Measurements from ENCODE around the gene GRM2.
"Not testable (repeated sequence)": the region's sequence is repeated elsewhere in the genome, so short reads cannot be mapped to it uniquely, and the experiment has no call there.

GRM2 gene

DNA sequence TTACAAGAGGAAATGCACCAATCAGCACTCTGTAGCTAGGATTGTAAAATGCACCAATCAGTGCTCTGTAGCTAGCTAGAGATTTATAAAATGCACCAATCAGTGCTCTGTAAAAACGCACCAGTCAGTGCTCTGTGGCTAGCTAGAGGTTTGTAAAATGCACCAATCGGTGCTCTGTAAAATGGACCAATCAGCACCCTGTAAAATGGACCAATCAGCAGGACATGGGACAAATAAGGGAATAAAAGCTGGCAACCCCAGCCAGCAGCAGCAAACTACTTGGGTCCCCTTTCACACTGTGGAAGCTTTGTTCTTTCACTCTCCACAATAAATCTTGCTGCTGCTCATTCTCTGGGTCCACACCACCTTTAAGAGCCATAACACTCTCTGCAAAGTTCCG is 35.5 kb downstream of the GRM2 start:
- not testable (repeated sequence) for H3K4me1 ChIP-seq (ENCODE audit: control insufficient read depth in 1 of 2, insufficient read depth in 2 of 2, low read length in 2 of 2); H3K27me3 ChIP-seq (ENCODE audit: control insufficient read depth in 1 of 2, insufficient read depth in 2 of 2, low read length in 2 of 2); H3K4me3 ChIP-seq (ENCODE audit: low read depth in 1 of 2, low read length in 2 of 2); H3K9ac ChIP-seq (ENCODE audit: low read depth in 1 of 2, low read length in 2 of 2); H3K27ac ChIP-seq (ENCODE audit: low read depth, low read length); H3K36me3 ChIP-seq (ENCODE audit: control insufficient read depth in 1 of 2, insufficient read depth in 2 of 2, low read length in 2 of 2); H3K9me3 ChIP-seq (ENCODE audit: control insufficient read depth in 1 of 2, low read length in 2 of 2)

- H3K4me3 ChIP-seq (ENCODE audit: low read depth in 1 of 2, low read length in 2 of 2); H3K9me3 ChIP-seq (ENCODE audit: control insufficient read depth in 1 of 2, low read length in 2 of 2); H3K27me3 ChIP-seq (ENCODE audit: control insufficient read depth in 1 of 2, insufficient read depth in 2 of 2, low read length in 2 of 2); H3K4me1 ChIP-seq (ENCODE audit: control insufficient read depth in 1 of 2, insufficient read depth in 2 of 2, low read length in 2 of 2); H3K36me3 ChIP-seq (ENCODE audit: control insufficient read depth in 1 of 2, insufficient read depth in 2 of 2, low read length in 2 of 2); H3K9ac ChIP-seq (ENCODE audit: low read depth in 1 of 2, low read length in 2 of 2); H3K27ac ChIP-seq (ENCODE audit: low read depth, low read length): not testable (repeated sequence)
These were observed 36.1 kb downstream of the GRM2 start for GRCh38 chr3:51742978-51743377.

- Histone ChIP-seq H3K4me3 (ENCODE audit: low read depth in 1 of 2, low read length in 2 of 2) (no peak overlapping the region), H3K27me3 (ENCODE audit: control insufficient read depth in 1 of 2, insufficient read depth in 2 of 2, low read length in 2 of 2) (no peaks in the 10 kb centered on the region), H3K4me1 (ENCODE audit: control insufficient read depth in 1 of 2, insufficient read depth in 2 of 2, low read length in 2 of 2) (no peaks in the 10 kb centered on the region), H3K9ac (ENCODE audit: low read depth in 1 of 2, low read length in 2 of 2) (no peak overlapping the region), H3K36me3 (ENCODE audit: control insufficient read depth in 1 of 2, insufficient read depth in 2 of 2, low read length in 2 of 2) (no peaks in the 10 kb centered on the region), H3K27ac (ENCODE audit: low read depth, low read length) (no peak overlapping the region), H3K9me3 (ENCODE audit: control insufficient read depth in 1 of 2, low read length in 2 of 2) (no peaks in the 10 kb centered on the region)
These were observed 41.0 kb downstream of the GRM2 start for GRCh38 chr3:51747840-51748239.

DNA sequence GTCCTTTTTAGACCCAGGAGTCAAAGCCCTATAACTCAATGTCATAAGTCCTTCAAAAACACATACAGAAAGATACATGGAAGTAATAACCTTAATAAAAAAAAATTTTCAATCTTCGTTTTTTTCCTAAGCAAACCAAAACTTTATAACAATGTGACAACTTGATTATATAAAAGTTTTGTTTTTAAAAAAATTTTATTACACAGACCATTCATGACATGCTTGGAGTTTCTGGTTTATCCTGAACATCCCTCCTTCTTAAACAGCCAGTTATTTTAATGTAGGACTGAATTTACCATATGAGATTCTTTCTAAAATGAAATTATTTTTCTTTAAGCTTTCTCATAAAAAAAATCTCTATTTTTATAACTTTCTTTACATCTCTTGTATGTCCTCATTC is 41.5 kb downstream of the GRM2 start:
- no peaks in the 10 kb centered on the region for H3K4me1 ChIP-seq (ENCODE audit: control insufficient read depth in 1 of 2, insufficient read depth in 2 of 2, low read length in 2 of 2)
- no peak overlapping the region for H3K4me3 ChIP-seq (ENCODE audit: low read depth in 1 of 2, low read length in 2 of 2)
- no peak overlapping the region for H3K27ac ChIP-seq (ENCODE audit: low read depth, low read length)
- no peaks in the 10 kb centered on the region for H3K36me3 ChIP-seq (ENCODE audit: control insufficient read depth in 1 of 2, insufficient read depth in 2 of 2, low read length in 2 of 2)
- no peaks in the 10 kb centered on the region for H3K27me3 ChIP-seq (ENCODE audit: control insufficient read depth in 1 of 2, insufficient read depth in 2 of 2, low read length in 2 of 2)
- no peaks in the 10 kb centered on the region for H3K9me3 ChIP-seq (ENCODE audit: control insufficient read depth in 1 of 2, low read length in 2 of 2)
- no peak overlapping the region for H3K9ac ChIP-seq (ENCODE audit: low read depth in 1 of 2, low read length in 2 of 2)

- Histone ChIP-seq H3K27ac (ENCODE audit: low read depth, low read length) (no peak overlapping the region), H3K36me3 (ENCODE audit: control insufficient read depth in 1 of 2, insufficient read depth in 2 of 2, low read length in 2 of 2) (no peaks in the 10 kb centered on the region), H3K9me3 (ENCODE audit: control insufficient read depth in 1 of 2, low read length in 2 of 2) (peaks cover 0 to 5% of the 10 kb centered on the region in 2 donors)
These were observed 44.0 kb downstream of the GRM2 start for GRCh38 chr3:51750878-51751277.

DNA sequence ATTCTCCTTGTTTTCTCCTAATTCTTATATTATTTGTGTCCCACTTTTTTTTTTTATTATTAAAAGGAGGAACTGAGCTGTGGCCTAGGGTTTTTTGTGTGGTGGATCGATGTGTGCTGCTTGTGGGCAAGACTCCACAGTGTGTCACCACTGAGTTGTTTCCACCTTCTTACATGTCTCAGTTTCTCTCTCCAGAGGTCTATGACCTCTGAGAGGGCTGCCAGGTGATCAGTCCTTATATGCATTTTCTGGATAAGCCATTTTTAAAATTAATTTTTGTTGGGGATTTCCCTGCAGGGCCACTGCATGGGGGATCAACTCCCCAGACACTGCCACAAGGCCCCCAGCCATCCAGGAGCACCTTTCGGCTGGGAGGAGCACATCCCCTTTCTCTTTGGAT is 44.4 kb downstream of the GRM2 start:
- Histone ChIP-seq H3K9ac (ENCODE audit: low read depth in 1 of 2, low read length in 2 of 2) (no peak overlapping the region), H3K4me3 (ENCODE audit: low read depth in 1 of 2, low read length in 2 of 2) (no peak overlapping the region), H3K4me1 (ENCODE audit: control insufficient read depth in 1 of 2, insufficient read depth in 2 of 2, low read length in 2 of 2) (no peaks in the 10 kb centered on the region), H3K36me3 (ENCODE audit: control insufficient read depth in 1 of 2, insufficient read depth in 2 of 2, low read length in 2 of 2) (no peaks in the 10 kb centered on the region), H3K27me3 (ENCODE audit: control insufficient read depth in 1 of 2, insufficient read depth in 2 of 2, low read length in 2 of 2) (no peaks in the 10 kb centered on the region), H3K9me3 (ENCODE audit: control insufficient read depth in 1 of 2, low read length in 2 of 2) (peaks cover 0 to 5% of the 10 kb centered on the region in 2 donors), H3K27ac (ENCODE audit: low read depth, low read length) (no peak overlapping the region)

More at GRCh38 chr3:51750878-51751277, 44.0 kb downstream of the GRM2 start:
- Histone ChIP-seq H3K9ac (ENCODE audit: low read depth in 1 of 2, low read length in 2 of 2) (no peak overlapping the region), H3K27me3 (ENCODE audit: control insufficient read depth in 1 of 2, insufficient read depth in 2 of 2, low read length in 2 of 2) (no peaks in the 10 kb centered on the region), H3K4me3 (ENCODE audit: low read depth in 1 of 2, low read length in 2 of 2) (no peak overlapping the region), H3K4me1 (ENCODE audit: control insufficient read depth in 1 of 2, insufficient read depth in 2 of 2, low read length in 2 of 2) (no peaks in the 10 kb centered on the region)

DNA sequence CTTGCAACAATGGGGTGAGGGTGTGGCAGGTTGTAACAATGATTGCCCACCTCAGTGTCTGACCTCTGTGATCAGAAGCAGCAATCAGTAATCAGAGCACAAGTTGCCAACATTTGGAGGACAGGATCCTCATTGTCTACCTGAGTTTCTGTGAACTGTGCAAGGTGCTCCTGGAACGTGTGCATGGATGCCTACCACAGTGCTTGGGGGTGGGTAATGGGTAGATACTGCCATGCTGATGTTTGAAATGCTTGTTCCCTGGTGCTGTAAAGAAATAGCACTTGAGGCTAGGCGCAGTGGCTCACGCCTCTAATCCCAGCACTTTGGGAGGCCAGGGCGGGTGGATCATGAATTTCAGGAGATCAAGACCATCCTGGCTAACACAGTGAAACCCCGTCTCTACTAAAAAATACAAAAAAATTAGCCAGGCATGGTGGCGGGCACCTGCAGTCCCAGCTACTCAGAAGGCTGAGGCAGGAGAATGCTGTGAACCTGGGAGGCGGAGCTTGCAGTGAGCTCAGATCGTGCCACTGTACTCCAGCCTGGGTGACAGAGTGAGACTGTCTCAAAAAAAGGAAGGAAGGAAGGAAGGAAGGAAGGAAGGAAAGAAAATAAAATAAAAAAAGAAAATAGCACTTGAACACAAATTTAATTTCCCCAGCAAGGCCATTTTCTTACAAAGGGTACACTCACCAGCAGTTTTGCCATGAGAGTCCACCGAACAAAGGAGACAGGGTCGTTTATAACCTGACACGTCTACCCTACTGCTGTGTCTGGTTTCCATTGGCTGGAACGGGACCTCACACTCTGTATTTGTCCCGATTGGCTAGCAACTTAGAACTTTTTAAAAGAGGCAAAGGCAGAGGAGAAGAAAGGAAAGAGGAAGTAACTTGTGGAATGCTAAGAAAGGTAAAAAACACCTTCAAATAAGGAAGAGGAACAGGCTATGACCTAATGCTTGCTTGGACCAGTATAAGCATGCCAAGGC is 47.2 kb downstream of the GRM2 start:
- H3K36me3 ChIP-seq (ENCODE audit: control insufficient read depth in 1 of 2, insufficient read depth in 2 of 2, low read length in 2 of 2); H3K4me1 ChIP-seq (ENCODE audit: control insufficient read depth in 1 of 2, insufficient read depth in 2 of 2, low read length in 2 of 2); H3K4me3 ChIP-seq (ENCODE audit: low read depth in 1 of 2, low read length in 2 of 2); H3K9ac ChIP-seq (ENCODE audit: low read depth in 1 of 2, low read length in 2 of 2); H3K27ac ChIP-seq (ENCODE audit: low read depth, low read length); H3K27me3 ChIP-seq (ENCODE audit: control insufficient read depth in 1 of 2, insufficient read depth in 2 of 2, low read length in 2 of 2); H3K9me3 ChIP-seq (ENCODE audit: control insufficient read depth in 1 of 2, low read length in 2 of 2): not testable (repeated sequence)

- Histone ChIP-seq H3K9ac (ENCODE audit: low read depth in 1 of 2, low read length in 2 of 2) (no peak overlapping the region), H3K36me3 (ENCODE audit: control insufficient read depth in 1 of 2, insufficient read depth in 2 of 2, low read length in 2 of 2) (no peaks in the 10 kb centered on the region), H3K27me3 (ENCODE audit: control insufficient read depth in 1 of 2, insufficient read depth in 2 of 2, low read length in 2 of 2) (no peaks in the 10 kb centered on the region), H3K9me3 (ENCODE audit: control insufficient read depth in 1 of 2, low read length in 2 of 2) (peaks cover 4 to 11% of the 10 kb centered on the region in 2 donors), H3K4me1 (ENCODE audit: control insufficient read depth in 1 of 2, insufficient read depth in 2 of 2, low read length in 2 of 2) (no peaks in the 10 kb centered on the region), H3K4me3 (ENCODE audit: low read depth in 1 of 2, low read length in 2 of 2) (no peak overlapping the region), H3K27ac (ENCODE audit: low read depth, low read length) (no peak overlapping the region)
These were observed 52.3 kb downstream of the GRM2 start for GRCh38 chr3:51759203-51759602.
